Retina (tissue), 1 donor: ENCODE data around the gene RRM2.

ENCODE experiments used
- DNase-seq: peaks from one replicate; pipeline ENCODE4 v3.0.0-alpha.2; 2016

RRM2 gene

GRCh38 chr2:10175441-10175840 is 52.9 kb downstream of the RRM2 start:
- no peak for DNase-seq

- DNase-seq = no peak
Observed at GRCh38 chr2:10178751-10179150, 56.2 kb downstream of the RRM2 start.

- no peak for DNase-seq
Observed at GRCh38 chr2:10179422-10179821, 56.9 kb downstream of the RRM2 start.

GRCh38 chr2:10180229-10180628 is 57.7 kb downstream of the RRM2 start:
- no peak for DNase-seq
